GM12865 (cell line): Measurements from ENCODE around the gene OR4C11.

ENCODE experiments used
- DNase-seq: peaks from one replicate; pipeline ENCODE4 v3.0.0; 2010; ENCODE audit warnings: low read depth
- H3K4me3 ChIP-seq: 2 replicates; pipeline ENCODE4 v1.5.1; 2011; ENCODE audit warnings: mild to moderate bottlenecking, low read depth, low read length, control low read depth
- TF ChIP-seq, protein P1 (sequence below): IDR thresholded peaks from 2 replicates; pipeline ENCODE4 v1.5.1; 2011; ENCODE audit warnings: low read length, control low read depth, low read depth, inconsistent platforms; ENCODE audit not compliant: insufficient read depth; ENCODE audit errors: missing control alignments

Gene OR4C11

DNA sequence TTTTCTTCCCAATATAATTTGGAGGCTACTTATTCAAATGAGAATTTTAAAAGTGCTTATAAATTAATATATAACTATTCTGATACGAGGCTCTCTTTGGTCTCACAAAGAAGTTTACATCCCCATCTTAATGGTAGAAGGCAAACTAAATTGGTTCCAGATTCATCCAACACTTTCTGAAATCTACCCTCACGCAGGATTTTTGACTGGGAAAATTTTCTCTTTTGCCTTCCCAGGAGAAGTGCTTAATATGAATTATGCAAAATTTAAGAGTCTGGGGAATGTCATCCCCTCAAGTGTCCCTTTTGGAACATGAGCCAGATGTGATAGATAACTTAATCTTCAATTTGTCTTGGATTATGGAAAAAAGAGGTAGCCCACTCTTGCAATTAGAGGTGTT is at the start of gene OR4C11:
Gene OR4C11, minus strand, starts transcription at position 101 of the 400 bp plus-strand sequence. CDS start 3,272 bp downstream, outside the sequence.
- H3K4me3 ChIP-seq: no peak within 1 kb of the TSS
- TF ChIP-seq, protein P1, sequence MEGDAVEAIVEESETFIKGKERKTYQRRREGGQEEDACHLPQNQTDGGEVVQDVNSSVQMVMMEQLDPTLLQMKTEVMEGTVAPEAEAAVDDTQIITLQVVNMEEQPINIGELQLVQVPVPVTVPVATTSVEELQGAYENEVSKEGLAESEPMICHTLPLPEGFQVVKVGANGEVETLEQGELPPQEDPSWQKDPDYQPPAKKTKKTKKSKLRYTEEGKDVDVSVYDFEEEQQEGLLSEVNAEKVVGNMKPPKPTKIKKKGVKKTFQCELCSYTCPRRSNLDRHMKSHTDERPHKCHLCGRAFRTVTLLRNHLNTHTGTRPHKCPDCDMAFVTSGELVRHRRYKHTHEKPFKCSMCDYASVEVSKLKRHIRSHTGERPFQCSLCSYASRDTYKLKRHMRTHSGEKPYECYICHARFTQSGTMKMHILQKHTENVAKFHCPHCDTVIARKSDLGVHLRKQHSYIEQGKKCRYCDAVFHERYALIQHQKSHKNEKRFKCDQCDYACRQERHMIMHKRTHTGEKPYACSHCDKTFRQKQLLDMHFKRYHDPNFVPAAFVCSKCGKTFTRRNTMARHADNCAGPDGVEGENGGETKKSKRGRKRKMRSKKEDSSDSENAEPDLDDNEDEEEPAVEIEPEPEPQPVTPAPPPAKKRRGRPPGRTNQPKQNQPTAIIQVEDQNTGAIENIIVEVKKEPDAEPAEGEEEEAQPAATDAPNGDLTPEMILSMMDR: no peak
- DNase-seq: no peak

DNA sequence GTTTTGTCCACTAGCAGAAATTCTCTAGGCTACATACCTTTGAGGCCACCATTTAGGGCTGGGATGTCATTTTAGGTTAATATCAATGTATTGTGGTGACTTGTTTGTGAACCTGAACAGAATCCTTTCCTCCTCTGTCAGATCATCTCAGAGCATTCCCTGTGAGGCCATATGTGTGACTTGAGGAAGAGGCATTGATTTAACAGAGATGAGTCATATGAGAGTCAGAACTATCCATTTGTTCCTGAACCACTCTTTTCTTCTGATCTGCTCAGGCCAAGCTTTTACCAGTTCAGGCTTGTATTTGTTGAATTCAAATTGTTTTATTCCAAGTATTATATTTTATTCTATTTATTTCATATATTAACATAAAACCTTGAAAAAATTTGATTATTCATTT is 47.7 kb upstream of the OR4C11 start:
- H3K4me3 ChIP-seq: no peak overlapping the region
- DNase-seq: no peak
- TF ChIP-seq, protein P1: no peak

- DNase-seq: no peak
- TF ChIP-seq, protein P1: no peak
- H3K4me3 ChIP-seq: no peak overlapping the region
Observed at GRCh38 chr11:55652560-55652959, 45.1 kb upstream of the OR4C11 start.

GRCh38 chr11:55648027-55648426 is 40.6 kb upstream of the OR4C11 start, which contains the start of gene OR4S2:
TSS of gene OR4S2 (plus strand) at chr11:55648327. CDS start at chr11:55650904, 2,577 bp downstream.
- H3K4me3 ChIP-seq: no peak within 1 kb of the TSS
- no peak for DNase-seq
- TF ChIP-seq, protein P1: no peak

GRCh38 chr11:55634813-55635212 is 27.4 kb upstream of the OR4C11 start, which contains the start of gene OR4P4:
TSS of gene OR4P4 (plus strand) at chr11:55635113.
- DNase-seq: no peak
- H3K4me3 ChIP-seq: no peak within 1 kb of the TSS
- TF ChIP-seq, protein P1: no peak

DNA sequence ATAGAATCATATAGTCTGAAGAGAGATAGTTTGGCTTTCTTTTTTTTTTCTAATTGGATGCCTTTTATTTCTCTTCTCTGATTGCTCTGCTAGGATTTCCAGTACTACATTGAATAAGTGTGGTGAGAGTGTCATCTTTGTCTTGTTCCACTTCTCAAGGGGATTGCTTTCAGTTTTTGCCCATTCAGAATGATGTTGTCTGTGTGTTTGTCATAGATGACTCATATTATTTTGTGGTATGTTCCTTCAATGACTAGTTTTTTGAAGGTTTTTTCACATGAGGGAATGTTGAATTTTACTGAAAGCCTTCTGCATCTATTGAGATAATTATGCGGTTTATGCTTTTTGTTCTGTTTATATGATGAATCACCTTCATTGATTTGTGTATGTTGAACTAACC is 17.1 kb upstream of the OR4C11 start:
- H3K4me3 ChIP-seq: no peak overlapping the region
- TF ChIP-seq, protein P1: no peak
- no peak for DNase-seq

DNA sequence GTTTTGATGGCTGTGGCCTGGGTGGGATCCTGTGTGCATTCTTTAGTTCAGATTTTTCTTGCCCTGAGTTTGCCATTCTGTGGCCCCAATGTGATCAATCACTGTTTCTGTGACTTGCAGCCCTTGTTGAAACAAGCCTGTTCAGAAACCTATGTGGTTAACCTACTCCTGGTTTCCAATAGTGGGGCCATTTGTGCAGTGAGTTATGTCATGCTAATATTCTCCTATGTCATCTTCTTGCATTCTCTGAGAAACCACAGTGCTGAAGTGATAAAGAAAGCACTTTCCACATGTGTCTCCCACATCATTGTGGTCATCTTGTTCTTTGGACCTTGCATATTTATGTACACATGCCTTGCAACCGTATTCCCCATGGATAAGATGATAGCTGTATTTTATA is 34.9 kb downstream of the OR4C11 start:
- no peak overlapping the region for H3K4me3 ChIP-seq
- DNase-seq: peak; percentile 48
- TF ChIP-seq, protein P1: no peak
